ENCODE results near the gene PCK2.
"Not testable (repeated sequence)": the region's sequence is repeated elsewhere in the genome, so short reads cannot be mapped to it uniquely, and the experiment has no call there.

The PCK2 gene

DNA sequence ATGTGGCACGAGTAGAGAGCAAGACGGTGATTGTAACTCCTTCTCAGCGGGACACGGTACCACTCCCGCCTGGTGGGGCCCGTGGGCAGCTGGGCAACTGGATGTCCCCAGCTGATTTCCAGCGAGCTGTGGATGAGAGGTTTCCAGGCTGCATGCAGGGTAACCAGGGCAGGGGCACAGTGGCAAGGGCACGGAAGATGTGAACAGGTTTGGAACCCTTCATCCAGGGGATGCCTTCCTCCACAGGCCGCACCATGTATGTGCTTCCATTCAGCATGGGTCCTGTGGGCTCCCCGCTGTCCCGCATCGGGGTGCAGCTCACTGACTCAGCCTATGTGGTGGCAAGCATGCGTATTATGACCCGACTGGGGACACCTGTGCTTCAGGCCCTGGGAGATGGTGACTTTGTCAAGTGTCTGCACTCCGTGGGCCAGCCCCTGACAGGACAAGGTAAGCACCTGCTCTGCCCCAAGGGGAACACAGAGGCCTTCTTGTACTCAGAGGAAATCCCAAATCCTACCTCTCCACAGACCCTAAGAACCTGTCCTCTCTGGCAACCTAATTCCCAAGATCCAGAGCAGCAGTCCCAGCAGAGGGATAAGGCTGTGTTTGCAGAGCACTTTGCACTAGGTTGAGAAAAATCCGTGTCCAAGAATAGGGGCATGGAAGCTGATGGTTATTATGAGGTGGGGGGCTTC lies 4.3 kb downstream of the PCK2 start:
- DNase-seq = no peak

DNA sequence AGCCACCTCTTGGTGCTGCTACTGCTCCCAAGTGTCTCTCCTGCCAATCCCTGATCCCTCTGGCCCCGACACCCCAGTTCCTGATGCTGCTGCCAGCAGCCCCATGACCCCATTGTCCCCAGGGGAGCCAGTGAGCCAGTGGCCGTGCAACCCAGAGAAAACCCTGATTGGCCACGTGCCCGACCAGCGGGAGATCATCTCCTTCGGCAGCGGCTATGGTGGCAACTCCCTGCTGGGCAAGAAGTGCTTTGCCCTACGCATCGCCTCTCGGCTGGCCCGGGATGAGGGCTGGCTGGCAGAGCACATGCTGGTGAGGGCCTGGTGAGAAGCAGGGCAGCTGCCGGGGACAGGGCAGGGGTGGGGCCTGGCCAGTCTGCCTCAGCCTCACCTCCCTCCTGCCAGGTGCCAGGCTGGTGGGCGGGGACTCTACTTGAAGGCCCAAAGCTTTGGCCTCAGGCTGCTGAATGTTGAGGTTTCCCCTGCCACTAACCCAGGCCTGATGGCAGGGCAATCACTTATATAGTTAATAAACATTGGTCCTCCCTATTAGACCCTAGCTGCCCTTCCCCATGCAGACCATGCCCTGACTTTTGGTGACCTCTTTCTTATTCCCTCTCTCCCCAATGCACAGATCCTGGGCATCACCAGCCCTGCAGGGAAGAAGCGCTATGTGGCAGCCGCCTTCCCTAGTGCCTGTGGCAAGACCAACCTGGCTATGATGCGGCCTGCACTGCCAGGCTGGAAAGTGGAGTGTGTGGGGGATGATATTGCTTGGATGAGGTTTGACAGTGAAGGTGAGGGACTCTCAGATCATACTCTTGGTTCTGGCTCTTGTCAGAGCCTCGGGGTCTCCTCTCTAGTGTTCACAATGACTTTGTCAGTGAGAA lies 5.1 kb downstream of the PCK2 start:
- DNase-seq = peak; percentile 57 to 83 (median 65)

DNA sequence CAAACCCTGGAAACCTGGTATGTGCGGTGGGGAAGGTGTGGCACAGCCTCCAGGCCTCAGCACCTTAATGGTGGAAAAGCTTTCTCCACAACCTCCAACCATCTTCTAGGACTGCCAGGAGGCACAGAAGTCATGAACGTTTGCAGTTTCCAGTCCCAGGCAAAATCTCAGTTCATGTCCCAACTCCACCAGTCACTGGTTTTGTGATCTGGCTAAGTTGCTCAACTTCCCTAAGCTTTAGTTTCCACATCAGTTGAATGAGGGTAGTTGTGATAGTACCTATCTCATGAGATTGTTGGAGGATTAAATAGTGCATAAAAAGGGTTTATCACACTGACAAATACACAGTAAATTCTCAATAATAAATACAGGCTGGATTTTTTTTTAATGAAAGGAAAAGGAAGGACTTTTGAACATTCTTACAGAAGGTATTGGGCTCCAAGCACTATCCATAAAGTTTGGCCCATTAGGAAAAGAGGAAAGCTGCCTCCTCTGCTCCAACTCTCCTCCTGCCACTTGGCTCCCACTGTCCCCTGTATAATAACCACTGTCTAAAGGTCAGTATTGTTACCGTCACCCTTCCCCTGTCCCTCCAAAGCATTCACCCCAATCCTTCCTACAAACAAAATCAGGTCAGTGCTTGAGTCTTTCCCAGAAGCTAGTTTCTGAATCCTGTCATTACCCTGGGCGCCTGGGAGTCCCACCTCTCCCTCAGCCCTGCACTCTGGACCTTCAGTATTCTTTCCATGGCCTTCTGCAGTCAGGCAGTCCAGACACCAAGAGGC lies 6.3 kb downstream of the PCK2 start:
- no peak for DNase-seq

DNA sequence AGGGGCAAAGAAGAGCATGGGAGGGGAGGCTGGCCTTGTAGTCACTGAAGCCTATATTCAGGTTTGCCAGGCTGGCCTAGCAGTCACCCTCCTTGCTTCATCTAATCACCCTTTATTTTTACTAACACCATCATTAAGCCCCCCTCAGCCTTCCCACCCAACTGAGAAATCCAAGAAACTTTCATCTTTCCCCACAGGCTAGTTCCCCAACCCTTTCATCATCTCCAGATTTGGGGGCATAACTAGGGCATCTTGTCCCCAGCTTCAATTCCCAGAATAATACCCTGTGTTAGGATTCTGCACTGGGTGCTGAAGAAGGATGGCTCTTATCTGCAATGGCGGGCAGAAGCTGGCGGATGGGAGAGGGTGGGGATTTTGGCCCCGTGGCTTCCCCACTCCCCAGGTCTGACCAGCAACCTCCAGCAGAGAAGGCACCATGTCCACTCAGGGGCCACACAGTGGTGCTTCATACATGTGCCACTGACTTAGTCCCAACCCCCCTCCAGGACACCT lies 6.9 kb downstream of the PCK2 start:
- no peak for DNase-seq

DNA sequence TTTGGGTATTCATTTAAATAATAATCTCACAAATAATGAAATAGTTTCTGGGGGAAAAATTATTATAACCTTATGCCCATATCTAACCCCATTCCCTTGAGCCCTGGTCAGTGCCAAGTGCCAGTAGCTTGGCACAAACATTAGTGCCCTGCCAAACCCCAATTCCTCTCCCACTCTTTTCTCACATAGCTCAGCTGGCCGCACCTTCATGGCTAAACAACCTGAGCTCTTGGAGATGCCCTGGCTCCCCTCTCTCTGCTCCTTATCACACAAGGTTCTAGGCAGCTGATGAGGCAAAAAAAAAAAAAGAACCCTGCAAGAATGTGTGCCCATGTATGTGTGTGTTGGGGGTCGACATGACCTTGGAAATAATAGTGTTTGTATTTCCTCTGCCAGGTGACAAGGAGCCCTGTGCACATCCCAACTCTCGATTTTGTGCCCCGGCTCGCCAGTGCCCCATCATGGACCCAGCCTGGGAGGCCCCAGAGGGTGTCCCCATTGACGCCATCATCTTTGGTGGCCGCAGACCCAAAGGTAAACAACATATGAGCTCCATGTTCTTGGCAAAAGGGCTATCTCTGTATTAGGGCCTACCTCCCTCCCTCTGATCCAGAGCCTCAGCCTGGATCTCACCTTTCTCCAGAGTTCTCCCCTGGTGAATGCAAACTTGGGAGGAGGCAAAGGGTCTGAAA lies 8.4 kb downstream of the PCK2 start:
- no peak for DNase-seq

GRCh38 chr14:24103451-24103850 lies 9.3 kb downstream of the PCK2 start:
- no peak for DNase-seq

- not testable (repeated sequence) for DNase-seq
Measured at GRCh38 chr14:24105609-24106239, 11.6 kb downstream of the PCK2 start.

DNA sequence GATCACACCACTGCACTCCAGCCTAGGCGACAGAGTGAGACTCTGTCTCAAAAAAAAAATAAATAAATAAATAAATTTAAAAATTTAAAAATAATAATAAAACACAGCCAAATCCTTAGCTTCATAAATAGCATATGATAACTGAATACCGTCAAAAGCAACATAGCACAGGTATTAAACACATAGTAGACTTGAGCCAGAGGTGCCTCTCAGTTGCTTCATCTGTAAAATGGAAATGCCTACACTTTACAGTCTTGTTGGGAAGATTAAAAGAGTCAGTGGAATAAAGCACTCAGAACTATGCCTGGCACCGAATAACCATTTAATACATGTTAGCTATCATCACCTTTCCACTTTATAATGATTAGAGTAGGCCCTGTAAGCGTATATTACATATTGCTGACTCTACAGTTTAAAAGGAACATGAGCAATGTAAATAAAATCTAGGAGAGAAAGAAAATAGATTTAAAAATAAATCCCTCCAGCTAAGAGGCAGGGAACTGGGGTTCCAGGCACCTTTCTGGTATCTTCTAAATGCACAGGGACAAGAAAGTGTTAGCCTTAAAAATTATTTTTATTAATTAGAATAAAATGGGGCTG lies 12.7 kb downstream of the PCK2 start:
- no peak for DNase-seq

GRCh38 chr14:24108336-24108874 lies 14.3 kb downstream of the PCK2 start:
- no peak for DNase-seq

DNA sequence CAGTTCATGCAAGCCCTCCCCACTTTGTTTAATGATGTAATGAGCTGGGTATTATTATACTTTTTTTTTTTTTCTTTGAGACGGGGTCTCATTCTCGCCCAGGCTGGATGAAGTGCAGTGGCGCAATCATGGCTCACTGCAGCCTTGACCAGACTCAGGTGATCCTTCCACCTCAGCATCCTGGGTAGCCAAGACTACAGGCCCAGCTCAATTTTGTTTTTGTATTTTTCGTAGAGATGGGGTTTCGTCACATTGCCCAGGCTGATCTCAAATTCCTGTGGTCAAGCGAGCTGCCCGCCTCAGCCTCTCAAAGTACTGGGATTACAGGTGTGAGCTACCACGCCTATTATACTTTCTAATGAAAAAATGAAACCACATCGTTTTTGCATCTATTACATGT lies 15.9 kb downstream of the PCK2 start:
- no peak for DNase-seq

GRCh38 chr14:24110523-24110922 lies 16.4 kb downstream of the PCK2 start:
- no peak for DNase-seq

GRCh38 chr14:24113379-24113800 lies 19.3 kb downstream of the PCK2 start:
- DNase-seq = peak in 1 of 3 experiments; percentile 57

GRCh38 chr14:24113801-24114531 lies 19.9 kb downstream of the PCK2 start:
- DNase-seq = peak; percentile 90 to 96 (median 95)

- peak; percentile 100 for DNase-seq
Measured at GRCh38 chr14:24114532-24115421, 20.7 kb downstream of the PCK2 start, which contains the start of the genes DCAF11 and NRL. DCAF11 (plus strand) TSS chr14:24114777; CDS start chr14:24115595, 818 bp downstream. NRL (minus strand) TSS chr14:24114949; CDS start chr14:24082848, 32,101 bp downstream.

DNA sequence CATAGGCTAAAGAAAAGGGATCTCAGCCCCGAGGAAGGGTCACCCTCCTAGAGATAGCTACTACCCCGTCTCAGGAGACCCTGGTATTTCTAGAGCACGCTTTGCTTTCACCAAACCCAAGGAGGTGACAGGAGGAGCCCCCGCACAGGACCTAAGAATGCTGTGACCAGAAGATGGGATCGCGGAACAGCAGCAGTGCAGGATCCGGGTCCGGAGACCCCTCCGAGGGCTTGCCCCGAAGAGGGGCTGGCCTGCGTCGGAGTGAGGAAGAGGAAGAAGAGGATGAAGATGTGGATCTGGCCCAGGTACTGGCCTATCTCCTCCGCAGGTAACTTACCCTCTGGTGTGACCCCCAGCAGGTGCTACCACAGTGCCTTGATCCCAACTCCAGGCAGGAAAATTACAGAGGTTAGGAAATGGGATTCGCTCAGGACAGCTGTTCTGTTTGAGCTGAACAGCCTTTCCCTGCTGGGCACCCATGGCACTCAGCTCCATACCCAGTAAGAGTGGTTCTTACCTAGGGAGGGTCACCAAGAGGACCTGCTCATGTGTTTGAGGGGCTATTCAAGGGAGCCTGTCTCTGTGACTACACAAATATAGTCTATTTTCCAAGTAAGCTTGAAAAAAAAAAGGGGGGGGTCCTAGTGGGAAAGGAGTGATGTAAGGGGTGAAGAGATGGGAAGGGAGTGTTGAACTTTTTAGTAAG lies 21.5 kb downstream of the PCK2 start:
- peak in 1 of 3 experiments; percentile 30 for DNase-seq

GRCh38 chr14:24116128-24116814 lies 22.2 kb downstream of the PCK2 start:
- DNase-seq = no peak

- DNase-seq = no peak
Measured at GRCh38 chr14:24117179-24117578, 23.1 kb downstream of the PCK2 start.

DNA sequence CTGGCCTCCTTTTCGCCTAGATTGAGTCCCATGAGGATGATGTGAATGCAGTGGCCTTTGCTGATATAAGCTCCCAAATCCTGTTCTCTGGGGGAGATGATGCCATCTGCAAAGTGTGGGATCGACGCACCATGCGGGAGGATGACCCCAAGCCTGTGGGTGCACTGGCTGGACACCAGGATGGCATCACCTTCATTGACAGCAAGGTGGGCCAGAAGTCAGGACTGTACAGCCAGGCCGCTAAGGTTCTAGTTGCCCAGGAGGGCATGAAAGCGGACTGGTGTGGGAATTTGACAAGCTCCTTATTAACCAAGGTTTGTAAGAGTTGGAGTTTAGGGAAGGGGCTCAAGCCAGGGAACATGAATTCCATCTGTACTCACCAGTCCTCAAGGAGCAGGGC lies 25.6 kb downstream of the PCK2 start:
- no peak for DNase-seq

Measured in NCI-H1417 (cell line).